GM12801 (cell line): ENCODE measurements around the gene ANXA5.

Experiments
- TF ChIP-seq, protein P1 (sequence below): IDR thresholded peaks from one replicate; pipeline ENCODE4 v1.5.1; 2011; ENCODE audit warnings: control low read depth; ENCODE audit not compliant: insufficient read length; ENCODE audit errors: extremely low read depth

The ANXA5 gene

DNA sequence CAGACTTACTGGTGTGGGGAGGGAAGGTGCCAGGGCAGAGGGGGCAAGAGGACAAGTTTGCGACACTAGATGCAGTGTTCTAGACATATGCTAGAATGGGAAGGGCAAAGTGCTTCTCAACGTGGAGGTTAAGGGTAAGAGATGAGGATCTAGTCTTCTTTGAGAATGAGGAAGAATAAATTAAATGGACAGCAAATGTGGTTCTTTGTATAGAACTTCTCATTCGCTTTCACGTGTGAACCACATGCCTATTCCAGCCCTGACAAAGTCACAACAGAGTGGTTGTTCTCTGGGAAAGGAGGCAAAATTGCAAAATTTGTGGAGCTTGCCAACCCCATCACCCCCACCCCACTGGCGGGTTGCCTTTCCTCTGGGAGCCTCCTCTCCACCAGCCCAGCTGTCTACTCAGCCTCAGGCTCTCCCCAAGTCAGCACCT, 1.5 kb upstream of the ANXA5 start:
- TF ChIP-seq, protein P1, sequence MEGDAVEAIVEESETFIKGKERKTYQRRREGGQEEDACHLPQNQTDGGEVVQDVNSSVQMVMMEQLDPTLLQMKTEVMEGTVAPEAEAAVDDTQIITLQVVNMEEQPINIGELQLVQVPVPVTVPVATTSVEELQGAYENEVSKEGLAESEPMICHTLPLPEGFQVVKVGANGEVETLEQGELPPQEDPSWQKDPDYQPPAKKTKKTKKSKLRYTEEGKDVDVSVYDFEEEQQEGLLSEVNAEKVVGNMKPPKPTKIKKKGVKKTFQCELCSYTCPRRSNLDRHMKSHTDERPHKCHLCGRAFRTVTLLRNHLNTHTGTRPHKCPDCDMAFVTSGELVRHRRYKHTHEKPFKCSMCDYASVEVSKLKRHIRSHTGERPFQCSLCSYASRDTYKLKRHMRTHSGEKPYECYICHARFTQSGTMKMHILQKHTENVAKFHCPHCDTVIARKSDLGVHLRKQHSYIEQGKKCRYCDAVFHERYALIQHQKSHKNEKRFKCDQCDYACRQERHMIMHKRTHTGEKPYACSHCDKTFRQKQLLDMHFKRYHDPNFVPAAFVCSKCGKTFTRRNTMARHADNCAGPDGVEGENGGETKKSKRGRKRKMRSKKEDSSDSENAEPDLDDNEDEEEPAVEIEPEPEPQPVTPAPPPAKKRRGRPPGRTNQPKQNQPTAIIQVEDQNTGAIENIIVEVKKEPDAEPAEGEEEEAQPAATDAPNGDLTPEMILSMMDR: no peak

DNA sequence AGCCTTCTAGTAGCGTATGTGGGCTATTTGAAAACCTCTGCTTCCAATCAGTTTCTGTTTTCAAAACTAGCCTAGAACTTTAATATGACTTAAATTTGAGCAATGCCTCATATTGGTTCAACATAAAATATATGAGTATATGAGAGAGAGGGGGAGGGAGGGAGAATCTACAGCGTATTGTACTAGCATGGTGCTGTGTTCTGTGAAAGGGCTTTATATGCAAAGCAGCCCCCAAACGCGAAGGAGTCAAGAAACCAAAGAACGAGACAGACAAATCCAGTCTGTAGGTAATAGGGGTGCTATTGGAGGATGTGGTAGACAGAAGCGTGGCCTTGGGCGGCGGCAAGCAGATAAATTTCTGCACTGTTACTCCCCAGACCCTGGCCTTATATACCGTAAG, 784 bp upstream of the ANXA5 start:
- TF ChIP-seq, protein P1: no peak

DNA sequence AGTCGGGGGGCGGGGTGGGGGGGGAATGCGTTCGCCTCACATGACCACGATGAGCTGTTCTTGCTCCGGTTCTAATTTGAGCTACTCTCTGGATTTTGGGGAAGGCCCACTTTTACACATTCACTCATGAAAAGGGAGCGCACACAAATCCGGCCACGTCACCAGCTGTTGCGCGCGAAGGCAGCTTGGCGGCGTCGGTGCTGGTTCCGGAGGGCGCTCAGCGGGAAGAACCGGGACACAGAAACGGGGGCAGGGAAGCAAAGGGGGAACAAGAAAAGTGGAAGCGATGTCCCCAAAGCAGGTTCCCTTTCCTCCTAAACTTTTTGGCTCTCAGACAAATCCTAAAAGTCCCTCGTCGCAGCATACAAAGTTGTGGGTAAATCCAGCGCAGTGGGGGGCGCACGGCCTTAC, 605 bp downstream of the ANXA5 start:
- TF ChIP-seq, protein P1: no peak

DNA sequence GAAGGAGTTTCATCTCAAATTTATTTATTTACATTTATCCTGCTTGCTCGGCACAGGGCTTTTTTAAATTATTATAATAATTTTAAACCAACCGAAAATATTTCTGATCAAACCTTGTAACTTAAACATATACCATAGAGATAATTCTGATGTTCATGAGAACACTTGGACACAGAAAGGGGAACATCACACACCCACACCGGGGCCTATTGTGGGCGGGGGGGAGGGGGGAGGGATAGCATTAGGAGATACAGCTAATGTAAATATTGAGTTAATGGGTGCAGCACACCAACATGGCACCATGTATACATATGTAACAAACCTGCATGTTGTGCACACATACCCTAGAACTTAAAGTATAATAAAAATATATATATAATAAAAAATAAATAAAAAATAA, 2.9 kb downstream of the ANXA5 start:
- TF ChIP-seq, protein P1: no peak

DNA sequence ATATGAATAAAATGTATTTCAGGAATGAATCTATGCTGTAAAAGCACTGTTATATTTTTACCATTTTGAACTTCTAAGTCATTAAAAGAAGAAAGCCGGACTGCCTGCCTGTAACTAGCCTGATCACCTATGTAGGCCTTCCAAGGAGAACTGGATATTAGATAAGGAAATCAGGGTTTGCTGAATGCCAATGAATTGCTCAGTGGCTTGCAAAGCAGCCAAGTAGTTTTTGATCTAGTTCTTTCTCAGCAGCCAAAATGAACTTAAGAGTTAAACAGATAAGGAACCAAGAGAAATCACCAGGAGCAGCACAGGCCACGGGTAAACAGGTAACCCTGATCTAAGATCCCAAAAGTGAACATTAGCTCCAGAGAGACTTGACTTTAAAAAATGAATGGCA, 3.3 kb downstream of the ANXA5 start:
- TF ChIP-seq, protein P1: no peak

DNA sequence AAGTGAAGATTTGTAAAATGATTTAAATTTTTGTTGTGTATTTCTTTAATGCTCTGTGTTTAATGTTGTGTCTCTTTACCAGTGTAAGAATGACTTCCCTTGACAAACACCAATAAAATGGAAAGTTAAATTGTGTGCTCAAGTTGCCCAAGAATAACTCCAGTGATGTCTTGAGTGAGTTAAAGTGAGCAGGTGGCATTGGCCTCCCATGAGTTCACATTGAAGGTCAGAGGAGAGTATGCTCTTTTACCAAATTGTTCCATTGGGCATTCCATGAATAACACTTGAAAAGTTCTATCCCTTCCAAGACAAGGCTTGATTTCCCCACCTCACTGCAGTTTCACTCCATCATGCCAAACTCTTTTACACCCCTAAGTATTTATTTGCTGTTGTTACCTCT, 4.5 kb downstream of the ANXA5 start:
- TF ChIP-seq, protein P1: no peak

DNA sequence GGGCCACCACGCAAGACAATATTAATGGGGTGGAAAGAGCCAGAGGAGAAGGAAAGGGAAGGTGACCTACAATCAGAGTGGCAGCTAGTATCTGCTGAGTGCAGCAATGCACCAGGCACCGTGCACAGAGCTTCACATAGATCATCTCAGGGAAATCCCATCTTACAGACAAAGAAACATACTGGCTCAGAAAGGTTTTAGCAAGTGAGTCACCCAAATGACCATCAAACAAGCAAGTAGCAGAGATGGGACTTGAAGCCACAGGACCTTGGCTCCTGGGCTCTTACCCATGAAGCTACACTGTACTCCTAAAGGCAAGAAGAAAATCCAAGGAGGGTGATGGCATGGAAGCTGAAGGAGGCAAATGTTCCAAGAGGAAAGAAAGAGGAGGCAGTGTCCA, 6.8 kb downstream of the ANXA5 start:
- TF ChIP-seq, protein P1: no peak

DNA sequence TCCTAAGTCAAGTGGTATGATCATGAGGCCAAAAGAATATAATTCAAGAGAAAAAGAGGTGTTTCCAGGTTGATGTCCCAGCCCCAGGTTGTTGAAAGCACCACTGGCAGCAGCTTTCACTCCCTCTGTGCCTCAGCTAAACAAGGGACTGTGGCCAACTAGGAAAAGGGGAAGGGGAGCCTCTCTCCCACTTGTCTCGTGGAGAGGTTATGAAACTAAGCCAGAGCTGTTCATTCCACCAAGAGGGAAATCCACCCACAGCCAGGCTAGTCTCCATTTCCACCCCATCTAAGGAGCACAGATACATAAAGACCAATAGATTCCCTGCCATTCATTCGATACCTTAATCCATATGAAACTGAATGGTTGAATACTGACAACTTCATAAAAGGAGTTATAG, 8.1 kb downstream of the ANXA5 start:
- TF ChIP-seq, protein P1: no peak
